Measurements from ENCODE around the gene NIPA2.

- no peak for TF ChIP-seq POLR2AphosphoS5 (IDR thresholded peaks at IDR 0.05)
- TF ChIP-seq, protein P1, sequence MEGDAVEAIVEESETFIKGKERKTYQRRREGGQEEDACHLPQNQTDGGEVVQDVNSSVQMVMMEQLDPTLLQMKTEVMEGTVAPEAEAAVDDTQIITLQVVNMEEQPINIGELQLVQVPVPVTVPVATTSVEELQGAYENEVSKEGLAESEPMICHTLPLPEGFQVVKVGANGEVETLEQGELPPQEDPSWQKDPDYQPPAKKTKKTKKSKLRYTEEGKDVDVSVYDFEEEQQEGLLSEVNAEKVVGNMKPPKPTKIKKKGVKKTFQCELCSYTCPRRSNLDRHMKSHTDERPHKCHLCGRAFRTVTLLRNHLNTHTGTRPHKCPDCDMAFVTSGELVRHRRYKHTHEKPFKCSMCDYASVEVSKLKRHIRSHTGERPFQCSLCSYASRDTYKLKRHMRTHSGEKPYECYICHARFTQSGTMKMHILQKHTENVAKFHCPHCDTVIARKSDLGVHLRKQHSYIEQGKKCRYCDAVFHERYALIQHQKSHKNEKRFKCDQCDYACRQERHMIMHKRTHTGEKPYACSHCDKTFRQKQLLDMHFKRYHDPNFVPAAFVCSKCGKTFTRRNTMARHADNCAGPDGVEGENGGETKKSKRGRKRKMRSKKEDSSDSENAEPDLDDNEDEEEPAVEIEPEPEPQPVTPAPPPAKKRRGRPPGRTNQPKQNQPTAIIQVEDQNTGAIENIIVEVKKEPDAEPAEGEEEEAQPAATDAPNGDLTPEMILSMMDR (IDR thresholded peaks at IDR 0.05), result no peak
Measured at GRCh38 chr15:22863356-22863755, 24.9 kb downstream of the NIPA2 start.
